HepG2 (cell line): Measurements from ENCODE around the gene A4GNT. TPM values are rescaled to one million over a fixed set of nuclear protein-coding genes. Genes with fewer than 3 reads are reported as not detected.

Experiments
- ATAC-seq: fragments of 200-7000 bp; cut with Tn5 transposase; 3 replicates; pipeline ENCODE4 v1.9.1; 2020; ENCODE audit warnings: mild to moderate bottlenecking, moderate library complexity
- BruUV-seq: library from RNA; stranded (reverse); fragments of 400-500 nt; replicated peaks from 2 replicates; lab custom pipeline; 2021; lab: Mats Ljungman, UMichigan
- CTCF ChIA-PET: fragments of 300-600 bp; formaldehyde crosslinking; extraction: SDS; loops from one replicate; lab custom pipeline; 2021; ENCODE audit warnings: low total read pairs, inconsistent platforms, low intra/inter-chr PET ratio; lab: Yijun Ruan, JAX
- POLR2A ChIA-PET: fragments of 350-600 bp; sonication (Branson Sonifier 250); formaldehyde crosslinking; loops from one replicate; lab custom pipeline; 2020; ENCODE audit warnings: antibody characterized with exemption, inconsistent platforms; lab: Yijun Ruan, JAX
- DNase-seq: peaks from one replicate; pipeline ENCODE4 v3.0.0-alpha.2; 2015; ENCODE audit warnings: low spot score
- FAIRE-seq: peaks from 3 replicates; lab custom pipeline; 2011; peaks lifted over from hg19 to GRCh38; lab: Jason Lieb, UNC
- H2AFZ ChIP-seq: one replicate; pipeline ENCODE4 v1.6.1; 2011; ENCODE audit warnings: low read length, inconsistent platforms
- H3K27ac ChIP-seq: fragments of 300-600 bp; 3 replicates; pipeline ENCODE4 v1.8.0; 2011; ENCODE audit warnings: mixed run types, mild to moderate bottlenecking, mixed read lengths, low read length, inconsistent platforms; ENCODE audit not compliant: insufficient read depth; ENCODE audit errors: extremely low read length
- H3K27me3 ChIP-seq, 2 experiments: fragments of 200-600 bp in 1 of 2; 2 replicates in 1 of 2; 3 replicates in 1 of 2; pipeline versions ENCODE4 v1.6.0 to v1.8.0; 2011; ENCODE audit warnings: low read length in 2 of 2, mild to moderate bottlenecking in 2 of 2, moderate library complexity in 2 of 2, inconsistent platforms in 1 of 2; ENCODE audit not compliant: insufficient read depth in 2 of 2, control insufficient read depth in 1 of 2
- H3K36me3 ChIP-seq, 2 experiments: fragments of 200-600 bp in 1 of 2; replicated peaks in 1 of 2; 2 replicates in 1 of 2; 3 replicates in 1 of 2; pipeline versions ENCODE4 v1.5.1 to v1.8.0; 2011; ENCODE audit warnings: low read length in 2 of 2, inconsistent platforms in 1 of 2; ENCODE audit not compliant: insufficient read depth in 2 of 2, control insufficient read depth in 1 of 2
- H3K4me1 ChIP-seq: 2 replicates; pipeline ENCODE4 v1.5.1; 2012; ENCODE audit warnings: low read length, inconsistent platforms; ENCODE audit not compliant: insufficient read depth
- H3K4me2 ChIP-seq: 2 replicates; pipeline ENCODE4 v1.6.0; 2011; ENCODE audit warnings: low read depth, low read length, inconsistent platforms
- H3K4me3 ChIP-seq, 3 experiments: fragments of 200-600 bp in 1 of 3; sonication (generic), shearing (Covaris generic) in 1 of 3; replicated peaks in 1 of 3; 2 replicates each; pipeline ENCODE4 v1.5.1; 2011 to 2016; ENCODE audit warnings: low read length in 3 of 3, inconsistent platforms in 2 of 3, low read depth in 2 of 3, mild to moderate bottlenecking in 2 of 3, control low read depth in 1 of 3, mixed read lengths in 1 of 3; ENCODE audit not compliant: insufficient read depth in 1 of 3
- H3K79me2 ChIP-seq: one replicate; pipeline ENCODE4 v1.6.1; 2011; ENCODE audit warnings: low read length, inconsistent platforms; ENCODE audit not compliant: insufficient read depth
- H3K9ac ChIP-seq: 2 replicates; pipeline ENCODE4 v1.6.0; 2011; ENCODE audit warnings: mild to moderate bottlenecking, low read depth, low read length, inconsistent platforms; ENCODE audit not compliant: insufficient read depth
- H3K9me3 ChIP-seq: 2 replicates; pipeline ENCODE4 v1.5.1; 2012; ENCODE audit warnings: mild to moderate bottlenecking, low read length
- H4K20me1 ChIP-seq: 2 replicates; pipeline ENCODE4 v1.6.0; 2011; ENCODE audit warnings: inconsistent platforms, mild to moderate bottlenecking, low read length, moderate library complexity; ENCODE audit not compliant: insufficient read depth
- ATF5 ChIP-seq: sonication (generic); formaldehyde crosslinking; IDR thresholded peaks from 2 replicates; pipeline ENCODE4 v1.4.0; 2020; ENCODE audit warnings: mild to moderate bottlenecking, low read depth, missing genetic modification reagents
- CBX2 ChIP-seq, 2 experiments: fragments of 200-600 bp in 1 of 2; sonication (generic); formaldehyde crosslinking in 1 of 2; IDR thresholded peaks; 2 replicates each; pipeline versions ENCODE4 v1.7.0 to v1.8.1; 2018 to 2022; ENCODE audit warnings: low read depth in 2 of 2, low read length in 1 of 2, mild to moderate bottlenecking in 1 of 2, missing genetic modification reagents in 1 of 2
- JARID2 ChIP-seq: sonication (generic); formaldehyde crosslinking; IDR thresholded peaks from 2 replicates; pipeline ENCODE4 v1.8.1; 2023; ENCODE audit warnings: missing genetic modification reagents, inconsistent platforms; ENCODE audit not compliant: insufficient replicate concordance
- LRRFIP1 ChIP-seq: sonication (generic); formaldehyde crosslinking; conservative IDR thresholded peaks from 2 replicates; pipeline ENCODE4 v1.4.0; 2020; ENCODE audit warnings: missing genetic modification reagents
- PHF8 ChIP-seq: sonication (generic); formaldehyde crosslinking; IDR thresholded peaks from 2 replicates; pipeline ENCODE4 v1.5.0; 2020; ENCODE audit warnings: missing genetic modification reagents
- TGIF2 ChIP-seq: IDR thresholded peaks from 2 replicates; pipeline ENCODE4 v1.6.1; 2016; ENCODE audit warnings: control low read depth, missing compliant biosample characterization
- TRIM24 ChIP-seq: sonication (generic); formaldehyde crosslinking; IDR thresholded peaks from 2 replicates; pipeline ENCODE4 v1.8.0; 2022; ENCODE audit warnings: mild to moderate bottlenecking, missing genetic modification reagents
- ZBTB42 ChIP-seq: sonication (generic); formaldehyde crosslinking; IDR thresholded peaks from 2 replicates; pipeline ENCODE4 v1.5.0; 2020; ENCODE audit warnings: mild to moderate bottlenecking, missing genetic modification reagents
- ZBTB49 ChIP-seq: sonication (generic); formaldehyde crosslinking; IDR thresholded peaks from 2 replicates; pipeline ENCODE4 v1.4.0; 2020; ENCODE audit warnings: missing genetic modification reagents, borderline replicate concordance
- ZNF773 ChIP-seq: sonication (generic); formaldehyde crosslinking; IDR thresholded peaks from 2 replicates; pipeline ENCODE4 v1.4.0; 2020; ENCODE audit warnings: missing genetic modification reagents, borderline replicate concordance
- in situ Hi-C: cut with HindIII; loops from 2 replicates; pipeline ENCODE4 v1.10.0; 2017; ENCODE audit warnings: low pct_unique_long_range_greater_than_20kb; ENCODE audit not compliant: extremely low pct_ligation_motif_present
- intact Hi-C: fragments of 100-400 bp; cut with micrococcal nuclease; formaldehyde crosslinking; loops from one replicate; pipeline ENCODE4 v1.10.0; 2022; ENCODE audit not compliant: unreplicated experiment
- polyA plus RNA-seq, 8 experiments: library from polyadenylated mRNA; depleted of rRNA in 3 of 8; stranded (reverse) in 7 of 8; unstranded in 1 of 8; fragments of >200 nt; fragmentation: Illumina TruSeq in 4 of 8; extraction: Trizol in 4 of 8; gene quantifications; 2 replicates each; pipeline versions ENCODE4 v1.2.1 to v1.2.3, GENCODE V29; 2011 to 2016; ENCODE audit warnings: low read depth in 4 of 8, missing spikeins in 1 of 8, mixed read lengths in 1 of 8; ENCODE audit not compliant: insufficient read depth in 1 of 8
- total RNA-seq, 5 experiments: library from RNA; depleted of rRNA; stranded (reverse); fragments of >200 nt; fragmentation: Illumina TruSeq; extraction: Trizol; gene quantifications; 2 replicates each; pipeline ENCODE4 v1.2.3, GENCODE V29; 2016; ENCODE audit warnings: low read depth in 1 of 5

A4GNT gene
- total and polyA plus RNA-seq, 2 of the 13 experiments (the other 11 are each of a cell fraction or from before 2014, with no cell fraction given) = not detected

GRCh38 chr3:138154534-138154933, 22.3 kb upstream of the A4GNT start:
- CTCF ChIA-PET = no interaction called here
- H3K27me3 ChIP-seq = no peaks in the 10 kb centered on the region
- no peaks in the 10 kb centered on the region for H3K36me3 ChIP-seq
- DNase-seq (no peak), ATAC-seq (no peak), FAIRE-seq (no peak)
- no peaks in the 10 kb centered on the region for H3K9me3 ChIP-seq
- no peak for TF ChIP-seq ZNF773 (CRISPR knock-in tag)
- TF ChIP-seq ATF5 = no peak
- no peak for TF ChIP-seq PHF8 (CRISPR knock-in tag)
- TF ChIP-seq ZBTB42 (CRISPR knock-in tag) = no peak
- TF ChIP-seq ZBTB49 = no peak
- TF ChIP-seq LRRFIP1 = no peak
- no peak for TF ChIP-seq JARID2 (CRISPR knock-in tag)
- no peak for TF ChIP-seq CBX2 (IDR thresholded peaks at IDR 0.05; ENCODE audit: low read depth, low read length)
- no peak for TF ChIP-seq CBX2 (CRISPR knock-in tag; IDR thresholded peaks at IDR 0.05; ENCODE audit: low read depth)
- TF ChIP-seq TGIF2 (CRISPR knock-in tag) = no peak
- no peak for TF ChIP-seq TRIM24 (CRISPR knock-in tag)
- H3K4me3 ChIP-seq = no peak overlapping the region
- H4K20me1 ChIP-seq = no peaks in the 10 kb centered on the region
- H3K79me2 ChIP-seq = no peaks in the 10 kb centered on the region
- H3K9ac ChIP-seq = no peak overlapping the region
- intact Hi-C loops (no loop called here), in situ Hi-C loops (no loop called here)
- no peak overlapping the region for H2AFZ ChIP-seq
- no peak overlapping the region for H3K4me2 ChIP-seq
- POLR2A ChIA-PET = no interaction called here
- BruUV-seq = no TSS peak
- no peaks in the 10 kb centered on the region for H3K4me1 ChIP-seq
- no peak overlapping the region for H3K27ac ChIP-seq
